ENCODE results near the gene ECHS1. TPM values are rescaled to one million over a fixed set of nuclear protein-coding genes. Genes with fewer than 3 reads are reported as not detected.
"Not testable (repeated sequence)": the region's sequence is repeated elsewhere in the genome, so short reads cannot be mapped to it uniquely, and the experiment has no call there.

ECHS1 gene
- total RNA-seq, 6 experiments from 2014 or later: 105 to 137 (median 114) TPM

GRCh38 chr10:133391761-133392518 lies 18.8 kb upstream of the ECHS1 start:
- Mint-ChIP-seq H3K4me1 (ENCODE audit: low read depth) (peaks cover 17% of the 10 kb centered on the region), H3K27me3 (ENCODE audit: insufficient read depth) (no peaks in the 10 kb centered on the region), H3K9me3 (no peaks in the 10 kb centered on the region), H3K36me3 (ENCODE audit: low read depth) (peaks cover 14% of the 10 kb centered on the region; the same call in 1 of the 2 replicates), H3K4me3 (no peak overlapping the region), H3K27ac (no peak overlapping the region)
- no peak for DNase-seq
- no peak for TF ChIP-seq CTCF (IDR thresholded peaks at IDR 0.05)

- Mint-ChIP-seq H3K36me3 (ENCODE audit: low read depth) (peaks cover 9% of the 10 kb centered on the region), H3K4me1 (ENCODE audit: low read depth) (peaks cover 17% of the 10 kb centered on the region), H3K27me3 (ENCODE audit: insufficient read depth) (no peaks in the 10 kb centered on the region), H3K4me3 (no peak overlapping the region), H3K27ac (no peak overlapping the region), H3K9me3 (no peaks in the 10 kb centered on the region)
- no peak for TF ChIP-seq CTCF (IDR thresholded peaks at IDR 0.05)
- DNase-seq: no peak
These were observed 18.1 kb upstream of the ECHS1 start for GRCh38 chr10:133391249-133391635.

GRCh38 chr10:133390597-133391248 lies 17.6 kb upstream of the ECHS1 start:
- Mint-ChIP-seq H3K4me1 (ENCODE audit: low read depth) (peaks cover 15% of the 10 kb centered on the region), H3K9me3 (no peaks in the 10 kb centered on the region), H3K36me3 (ENCODE audit: low read depth) (peaks cover 9% of the 10 kb centered on the region), H3K4me3 (no peak overlapping the region), H3K27me3 (ENCODE audit: insufficient read depth) (no peaks in the 10 kb centered on the region), H3K27ac (no peak overlapping the region)
- DNase-seq: no peak
- TF ChIP-seq CTCF (IDR thresholded peaks at IDR 0.05): no peak

- no peaks in the 10 kb centered on the region; the same call in none of the 2 replicates for H3K36me3 Mint-ChIP-seq (ENCODE audit: low read depth)
- no peak for TF ChIP-seq CTCF (IDR thresholded peaks at IDR 0.05)
- peaks cover 10% of the 10 kb centered on the region; the same call in 1 of the 2 replicates for H3K4me1 Mint-ChIP-seq (ENCODE audit: low read depth)
- H3K27ac Mint-ChIP-seq: no peak overlapping the region
- DNase-seq: no peak
- H3K4me3 Mint-ChIP-seq: no peak overlapping the region
- no peaks in the 10 kb centered on the region for H3K9me3 Mint-ChIP-seq
- H3K27me3 Mint-ChIP-seq (ENCODE audit: insufficient read depth): no peaks in the 10 kb centered on the region
These were observed 16.0 kb upstream of the ECHS1 start for GRCh38 chr10:133388973-133389818.

- Mint-ChIP-seq H3K27me3 (ENCODE audit: insufficient read depth) (no peaks in the 10 kb centered on the region), H3K36me3 (ENCODE audit: low read depth) (no peaks in the 10 kb centered on the region; the same call in none of the 2 replicates), H3K4me1 (ENCODE audit: low read depth) (peaks cover 10% of the 10 kb centered on the region; the same call in 1 of the 2 replicates), H3K4me3 (no peak overlapping the region), H3K27ac (no peak overlapping the region), H3K9me3 (no peaks in the 10 kb centered on the region)
- no peak for DNase-seq
- no peak for TF ChIP-seq CTCF (IDR thresholded peaks at IDR 0.05)
These were observed 15.2 kb upstream of the ECHS1 start for GRCh38 chr10:133388236-133388972.

GRCh38 chr10:133386951-133387350 lies 13.8 kb upstream of the ECHS1 start:
- not testable (repeated sequence) for H3K4me3 Mint-ChIP-seq; H3K9me3 Mint-ChIP-seq; H3K36me3 Mint-ChIP-seq (ENCODE audit: low read depth); DNase-seq; H3K27ac Mint-ChIP-seq; H3K27me3 Mint-ChIP-seq (ENCODE audit: insufficient read depth)
- peaks cover 10% of the 10 kb centered on the region; the same call in 1 of the 2 replicates for H3K4me1 Mint-ChIP-seq (ENCODE audit: low read depth)
